ENCODE measurements around the gene LCK. TPM values are rescaled to one million over a fixed set of nuclear protein-coding genes. Genes with fewer than 3 reads are reported as not detected.

The LCK gene
- total RNA-seq, 1 donor from 2014 or later = 0.77 TPM

DNA sequence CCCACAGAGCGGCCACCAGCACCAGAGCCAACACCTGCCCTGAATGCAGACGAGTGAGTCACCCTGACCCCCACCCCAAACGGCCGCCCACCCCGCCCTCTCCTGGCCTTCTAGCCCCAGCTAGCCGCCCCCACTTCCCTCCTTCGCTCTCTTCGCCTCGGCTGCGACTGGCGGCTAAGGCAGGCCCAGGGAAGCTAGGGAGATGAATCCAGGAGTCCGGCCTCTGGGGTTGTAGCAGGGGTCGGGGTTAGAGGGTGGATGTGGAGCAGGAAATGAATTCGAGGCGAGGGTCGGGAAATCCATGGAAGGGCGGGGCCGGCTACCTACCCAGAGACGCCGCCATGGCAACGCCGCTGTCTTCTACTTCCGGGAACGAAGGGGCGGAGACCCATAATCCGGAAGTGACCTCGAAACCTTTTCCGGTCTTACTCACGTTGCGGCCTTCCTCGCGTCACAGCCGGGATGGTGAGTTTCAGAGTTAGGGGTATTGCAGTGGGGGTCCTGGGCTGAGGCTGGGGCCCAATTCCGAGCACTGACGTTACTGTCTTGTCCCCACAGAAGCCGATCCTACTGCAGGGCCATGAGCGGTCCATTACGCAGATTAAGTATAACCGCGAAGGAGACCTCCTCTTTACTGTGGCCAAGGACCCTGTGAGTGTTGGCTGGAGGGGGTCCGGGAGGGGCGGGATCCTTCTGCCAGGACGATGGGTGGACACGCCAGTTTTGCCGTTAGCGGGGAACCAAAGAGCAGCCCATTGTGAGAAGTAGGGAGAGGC lies 28.9 kb upstream of the LCK start, which contains the start of the genes EIF3I and TMEM234:
Gene EIF3I (plus strand): TSS at position 428 of the 776 bp plus-strand sequence. CDS start 35 bp downstream, at position 463.
Gene TMEM234 (minus strand): TSS at position 374 of the 776 bp plus-strand sequence. CDS start 31 bp downstream, at position 343.
- no peaks in the 10 kb centered on the region for H3K9me3 Mint-ChIP-seq (ENCODE audit: low read depth)

DNA sequence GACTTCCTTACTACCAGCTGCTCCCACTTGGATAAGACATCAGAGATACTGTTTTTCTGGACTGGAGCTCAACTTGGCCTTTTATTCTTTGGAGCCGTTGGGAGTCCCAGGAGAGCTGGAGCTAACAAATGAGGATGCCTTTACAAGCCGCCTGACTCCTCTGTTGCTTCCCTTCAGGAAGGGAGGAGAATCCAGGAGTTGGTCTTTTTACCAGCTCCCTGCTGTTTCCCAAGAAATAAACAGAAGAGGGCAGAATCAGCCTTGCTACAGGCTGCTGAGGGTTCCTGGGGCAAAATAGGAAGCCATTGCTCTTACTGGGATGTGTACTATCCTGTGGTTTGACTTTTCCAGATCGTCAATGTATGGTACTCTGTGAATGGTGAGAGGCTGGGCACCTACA lies 27.4 kb upstream of the LCK start:
- H3K4me1 Mint-ChIP-seq (ENCODE audit: low read depth) = peaks cover 22% of the 10 kb centered on the region
- H3K9me3 Mint-ChIP-seq (ENCODE audit: low read depth) = no peaks in the 10 kb centered on the region
- H3K27me3 Mint-ChIP-seq = no peaks in the 10 kb centered on the region
- peak overlapping the region; percentile 71 for H3K27ac Mint-ChIP-seq
- DNase-seq (ENCODE audit: low spot score, unreplicated experiment) = no peak
- peak overlapping the region; percentile 98 for H3K4me3 Mint-ChIP-seq (ENCODE audit: low read depth)
- H3K36me3 Mint-ChIP-seq (ENCODE audit: insufficient read depth) = peaks cover 12% of the 10 kb centered on the region
- TF ChIP-seq, protein P1, sequence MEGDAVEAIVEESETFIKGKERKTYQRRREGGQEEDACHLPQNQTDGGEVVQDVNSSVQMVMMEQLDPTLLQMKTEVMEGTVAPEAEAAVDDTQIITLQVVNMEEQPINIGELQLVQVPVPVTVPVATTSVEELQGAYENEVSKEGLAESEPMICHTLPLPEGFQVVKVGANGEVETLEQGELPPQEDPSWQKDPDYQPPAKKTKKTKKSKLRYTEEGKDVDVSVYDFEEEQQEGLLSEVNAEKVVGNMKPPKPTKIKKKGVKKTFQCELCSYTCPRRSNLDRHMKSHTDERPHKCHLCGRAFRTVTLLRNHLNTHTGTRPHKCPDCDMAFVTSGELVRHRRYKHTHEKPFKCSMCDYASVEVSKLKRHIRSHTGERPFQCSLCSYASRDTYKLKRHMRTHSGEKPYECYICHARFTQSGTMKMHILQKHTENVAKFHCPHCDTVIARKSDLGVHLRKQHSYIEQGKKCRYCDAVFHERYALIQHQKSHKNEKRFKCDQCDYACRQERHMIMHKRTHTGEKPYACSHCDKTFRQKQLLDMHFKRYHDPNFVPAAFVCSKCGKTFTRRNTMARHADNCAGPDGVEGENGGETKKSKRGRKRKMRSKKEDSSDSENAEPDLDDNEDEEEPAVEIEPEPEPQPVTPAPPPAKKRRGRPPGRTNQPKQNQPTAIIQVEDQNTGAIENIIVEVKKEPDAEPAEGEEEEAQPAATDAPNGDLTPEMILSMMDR (IDR thresholded peaks at IDR 0.05; ENCODE audit: unreplicated experiment) = no peak

More for the DNA sequence above, 28.9 kb upstream of the LCK start, which contains the start of the genes EIF3I and TMEM234:
- DNase-seq (ENCODE audit: low spot score, unreplicated experiment) = peak; percentile 76
- Mint-ChIP-seq H3K36me3 (ENCODE audit: insufficient read depth) (peaks cover 6% of the 10 kb centered on the region), H3K27ac (peak within 1 kb of the TSS; percentile 98), H3K4me3 (ENCODE audit: low read depth) (peak within 1 kb of the TSS; percentile 98), H3K27me3 (no peaks in the 10 kb centered on the region), H3K4me1 (ENCODE audit: low read depth) (peaks cover 22% of the 10 kb centered on the region)
- TF ChIP-seq, protein P1 (IDR thresholded peaks at IDR 0.05; ENCODE audit: unreplicated experiment) = no peak

DNA sequence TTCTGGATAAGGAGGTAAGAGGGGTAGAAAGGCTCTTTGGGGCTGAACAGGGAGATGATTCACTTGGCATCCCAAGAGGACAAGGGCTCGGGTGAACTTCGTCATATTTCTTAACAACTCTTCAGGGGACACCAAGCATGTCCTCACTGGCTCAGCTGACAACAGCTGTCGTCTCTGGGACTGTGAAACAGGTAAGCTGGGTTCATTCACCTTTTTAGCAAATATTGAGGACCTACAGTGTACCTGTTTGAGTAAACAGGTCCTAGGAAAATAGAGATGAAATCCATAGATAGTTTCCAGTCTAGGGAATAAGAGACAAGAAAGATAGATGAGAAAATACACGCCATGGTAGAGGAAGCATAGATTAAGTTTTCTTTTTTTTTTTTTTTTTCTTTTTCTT lies 26.8 kb upstream of the LCK start:
- no peak for DNase-seq (ENCODE audit: low spot score, unreplicated experiment)
- peaks cover 22% of the 10 kb centered on the region for H3K4me1 Mint-ChIP-seq (ENCODE audit: low read depth)
- peaks cover 14% of the 10 kb centered on the region for H3K36me3 Mint-ChIP-seq (ENCODE audit: insufficient read depth)
- H3K4me3 Mint-ChIP-seq (ENCODE audit: low read depth) = peak overlapping the region; percentile 60
- TF ChIP-seq, protein P1 (IDR thresholded peaks at IDR 0.05; ENCODE audit: unreplicated experiment) = no peak
- peak overlapping the region; percentile 71 for H3K27ac Mint-ChIP-seq
- H3K27me3 Mint-ChIP-seq = no peaks in the 10 kb centered on the region
- no peaks in the 10 kb centered on the region for H3K9me3 Mint-ChIP-seq (ENCODE audit: low read depth)

DNA sequence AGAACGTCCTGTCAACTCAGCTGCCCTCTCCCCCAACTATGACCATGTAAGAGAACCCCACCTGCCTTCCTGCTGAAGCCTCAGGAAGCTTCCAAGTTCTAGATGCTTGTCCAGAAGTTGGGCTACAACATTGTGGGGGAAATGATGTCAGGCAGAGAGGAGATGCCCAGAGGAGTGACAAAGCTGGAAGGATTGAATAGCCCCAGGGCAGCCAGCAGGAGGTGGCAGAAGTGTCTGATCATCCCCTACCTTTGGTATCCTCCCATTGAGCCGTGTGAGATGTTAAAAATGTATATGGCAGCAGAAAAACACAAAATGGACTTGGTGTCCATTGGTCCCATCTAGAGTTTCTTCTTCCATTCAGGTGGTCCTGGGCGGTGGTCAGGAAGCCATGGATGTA lies 22.3 kb upstream of the LCK start:
- TF ChIP-seq, protein P1 (IDR thresholded peaks at IDR 0.05; ENCODE audit: unreplicated experiment) = no peak
- H3K9me3 Mint-ChIP-seq (ENCODE audit: low read depth) = no peaks in the 10 kb centered on the region
- no peak overlapping the region for H3K4me3 Mint-ChIP-seq (ENCODE audit: low read depth)
- no peaks in the 10 kb centered on the region for H3K27me3 Mint-ChIP-seq
- H3K36me3 Mint-ChIP-seq (ENCODE audit: insufficient read depth) = peaks cover 15% of the 10 kb centered on the region
- DNase-seq (ENCODE audit: low spot score, unreplicated experiment) = no peak
- H3K4me1 Mint-ChIP-seq (ENCODE audit: low read depth) = peaks cover 3% of the 10 kb centered on the region
- H3K27ac Mint-ChIP-seq = no peak overlapping the region

DNA sequence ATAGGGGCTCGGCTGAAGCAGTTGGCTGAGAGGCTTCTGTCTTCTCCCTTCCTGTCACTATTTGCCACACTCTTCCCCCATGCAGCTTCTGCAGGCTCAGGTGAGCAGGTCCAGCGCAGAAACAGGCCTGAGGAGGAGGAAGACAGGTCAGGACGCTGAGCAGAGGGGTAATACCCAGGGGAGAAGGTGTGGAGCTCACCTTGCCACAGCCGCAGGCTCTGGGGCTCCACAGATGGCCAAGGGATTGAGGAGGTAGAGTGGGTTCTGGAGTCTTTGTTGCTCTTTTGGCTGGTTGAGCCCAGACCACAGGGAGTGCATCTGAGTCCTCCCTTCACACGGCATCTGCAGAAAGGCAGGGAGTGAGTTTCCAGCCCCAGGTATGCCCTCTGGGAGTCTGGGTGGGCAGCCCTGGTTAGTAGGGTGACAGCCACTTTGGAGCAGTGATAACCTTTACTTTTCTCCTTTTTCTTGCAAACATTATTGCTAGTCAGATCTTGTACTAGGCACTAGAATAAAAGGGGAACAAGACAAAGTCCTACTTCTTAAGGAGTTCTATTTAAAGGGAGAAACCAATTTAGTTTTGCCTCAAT lies 19.1 kb upstream of the LCK start:
- H3K9me3 Mint-ChIP-seq (ENCODE audit: low read depth) = no peaks in the 10 kb centered on the region
- H3K27ac Mint-ChIP-seq = no peak overlapping the region
- H3K36me3 Mint-ChIP-seq (ENCODE audit: insufficient read depth) = peaks cover 15% of the 10 kb centered on the region
- no peak for DNase-seq (ENCODE audit: low spot score, unreplicated experiment)
- TF ChIP-seq, protein P1 (IDR thresholded peaks at IDR 0.05; ENCODE audit: unreplicated experiment) = no peak
- no peaks in the 10 kb centered on the region for H3K27me3 Mint-ChIP-seq
- no peak overlapping the region for H3K4me3 Mint-ChIP-seq (ENCODE audit: low read depth)
- H3K4me1 Mint-ChIP-seq (ENCODE audit: low read depth) = peaks cover 2% of the 10 kb centered on the region
